ENCODE measurements around the gene PLEKHF1.

The PLEKHF1 gene

DNA sequence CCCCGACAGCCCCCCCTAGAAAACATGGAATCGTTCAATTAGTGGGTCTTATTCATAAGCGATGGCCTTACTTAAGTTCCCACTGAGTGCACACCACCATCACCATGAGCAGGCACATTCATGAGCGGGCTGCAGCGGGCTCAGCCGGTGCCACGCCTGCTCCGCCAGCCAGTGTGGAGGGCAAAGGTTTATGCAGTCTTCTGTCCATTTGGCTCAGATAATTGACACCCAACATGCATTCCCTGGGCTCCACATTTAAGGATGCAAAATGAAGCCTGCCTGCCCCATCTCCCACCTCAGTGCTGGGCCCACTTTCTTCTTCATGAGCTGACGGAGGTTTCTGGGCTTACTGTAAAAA, 37.7 kb downstream of the PLEKHF1 start:
- Histone ChIP-seq H2AFZ (ENCODE audit: low read length) (no peak overlapping the region), H3K9ac (ENCODE audit: low read length) (no peak overlapping the region), H3F3A (ENCODE audit: insufficient read depth, low read length) (no peaks in the 10 kb centered on the region), H4K20me1 (ENCODE audit: insufficient read depth, low read length) (no peaks in the 10 kb centered on the region), H3K79me2 (ENCODE audit: low read length) (no peaks in the 10 kb centered on the region), H3K27ac (ENCODE audit: low read length) (no peak overlapping the region), H3K9me2 (replicated peaks; ENCODE audit: insufficient read depth, low read length) (no peaks in the 10 kb centered on the region), H3K27me3 (replicated peaks; ENCODE audit: insufficient read depth, low read length) (no peaks in the 10 kb centered on the region), H3K4me3 (ENCODE audit: low read length) (no peak overlapping the region), H3K4me1 (ENCODE audit: low read length) (no peaks in the 10 kb centered on the region), H3K9me3 (replicated peaks; ENCODE audit: insufficient read depth, low read length) (no peaks in the 10 kb centered on the region), H3K36me3 (replicated peaks; ENCODE audit: insufficient read depth, low read length) (no peaks in the 10 kb centered on the region), H3K4me2 (ENCODE audit: low read depth, low read length) (no peak overlapping the region)
- TF ChIP-seq CTCF (IDR thresholded peaks at IDR 0.05; ENCODE audit: low read length) (no peak), EZH2 (optimal IDR thresholded peaks at IDR 0.05; ENCODE audit: low read depth, low read length) (no peak), EZH2phosphoT487 (IDR thresholded peaks at IDR 0.05; ENCODE audit: low read length) (no peak)
- DNase-seq: no peak

- DNase-seq: no peak
- H3K4me2 ChIP-seq (ENCODE audit: low read depth, low read length): no peak overlapping the region
- H3K36me3 ChIP-seq (replicated peaks; ENCODE audit: insufficient read depth, low read length): no peaks in the 10 kb centered on the region
- no peak overlapping the region for H3K9ac ChIP-seq (ENCODE audit: low read length)
- H3K27me3 ChIP-seq (replicated peaks; ENCODE audit: insufficient read depth, low read length): no peaks in the 10 kb centered on the region
- H2AFZ ChIP-seq (ENCODE audit: low read length): no peak overlapping the region
- H3F3A ChIP-seq (ENCODE audit: insufficient read depth, low read length): no peaks in the 10 kb centered on the region
- no peaks in the 10 kb centered on the region for H3K9me2 ChIP-seq (replicated peaks; ENCODE audit: insufficient read depth, low read length)
- TF ChIP-seq EZH2phosphoT487 (IDR thresholded peaks at IDR 0.05; ENCODE audit: low read length) (no peak), EZH2 (optimal IDR thresholded peaks at IDR 0.05; ENCODE audit: low read depth, low read length) (no peak), CTCF (IDR thresholded peaks at IDR 0.05; ENCODE audit: low read length) (no peak)
- no peaks in the 10 kb centered on the region for H3K4me1 ChIP-seq (ENCODE audit: low read length)
- H3K9me3 ChIP-seq (replicated peaks; ENCODE audit: insufficient read depth, low read length): no peaks in the 10 kb centered on the region
- H4K20me1 ChIP-seq (ENCODE audit: insufficient read depth, low read length): no peaks in the 10 kb centered on the region
- no peak overlapping the region for H3K4me3 ChIP-seq (ENCODE audit: low read length)
- no peaks in the 10 kb centered on the region for H3K79me2 ChIP-seq (ENCODE audit: low read length)
- no peak overlapping the region for H3K27ac ChIP-seq (ENCODE audit: low read length)
These were observed 39.6 kb downstream of the PLEKHF1 start for GRCh38 chr19:29704562-29705558.

GRCh38 chr19:29705706-29706105, 40.4 kb downstream of the PLEKHF1 start:
- no peak overlapping the region for H3K4me3 ChIP-seq (ENCODE audit: low read length)
- no peaks in the 10 kb centered on the region for H3K4me1 ChIP-seq (ENCODE audit: low read length)
- H2AFZ ChIP-seq (ENCODE audit: low read length): no peak overlapping the region
- no peaks in the 10 kb centered on the region for H3K27me3 ChIP-seq (replicated peaks; ENCODE audit: insufficient read depth, low read length)
- H4K20me1 ChIP-seq (ENCODE audit: insufficient read depth, low read length): no peaks in the 10 kb centered on the region
- no peak overlapping the region for H3K27ac ChIP-seq (ENCODE audit: low read length)
- no peak for DNase-seq
- no peaks in the 10 kb centered on the region for H3K9me2 ChIP-seq (replicated peaks; ENCODE audit: insufficient read depth, low read length)
- no peaks in the 10 kb centered on the region for H3F3A ChIP-seq (ENCODE audit: insufficient read depth, low read length)
- H3K9ac ChIP-seq (ENCODE audit: low read length): no peak overlapping the region
- no peak overlapping the region for H3K4me2 ChIP-seq (ENCODE audit: low read depth, low read length)
- TF ChIP-seq EZH2 (optimal IDR thresholded peaks at IDR 0.05; ENCODE audit: low read depth, low read length): no peak
- TF ChIP-seq CTCF (IDR thresholded peaks at IDR 0.05; ENCODE audit: low read length): no peak
- no peak for TF ChIP-seq EZH2phosphoT487 (IDR thresholded peaks at IDR 0.05; ENCODE audit: low read length)
- no peaks in the 10 kb centered on the region for H3K9me3 ChIP-seq (replicated peaks; ENCODE audit: insufficient read depth, low read length)
- H3K79me2 ChIP-seq (ENCODE audit: low read length): no peaks in the 10 kb centered on the region
- no peaks in the 10 kb centered on the region for H3K36me3 ChIP-seq (replicated peaks; ENCODE audit: insufficient read depth, low read length)
